Stimulated activated CD4-positive, alpha-beta T cell treated with anti-CD3 and anti-CD28 coated beads, Interleukin-1b, Interleukin-23, amount 100 ng/mL, for 4 hours (primary cell): ENCODE measurements around the gene CNTLN.
"Not testable (repeated sequence)": the region's sequence is repeated elsewhere in the genome, so short reads cannot be mapped to it uniquely, and the experiment has no call there.

Experiments used
- DNase-seq, 2 donors: peaks; one replicate each; pipeline ENCODE4 v3.0.0-alpha.2; 2020; ENCODE audit warnings: low read depth in 2 of 2

Gene CNTLN

GRCh38 chr9:17293685-17294084 lies 158.8 kb downstream of the CNTLN start:
- no peak for DNase-seq

DNA sequence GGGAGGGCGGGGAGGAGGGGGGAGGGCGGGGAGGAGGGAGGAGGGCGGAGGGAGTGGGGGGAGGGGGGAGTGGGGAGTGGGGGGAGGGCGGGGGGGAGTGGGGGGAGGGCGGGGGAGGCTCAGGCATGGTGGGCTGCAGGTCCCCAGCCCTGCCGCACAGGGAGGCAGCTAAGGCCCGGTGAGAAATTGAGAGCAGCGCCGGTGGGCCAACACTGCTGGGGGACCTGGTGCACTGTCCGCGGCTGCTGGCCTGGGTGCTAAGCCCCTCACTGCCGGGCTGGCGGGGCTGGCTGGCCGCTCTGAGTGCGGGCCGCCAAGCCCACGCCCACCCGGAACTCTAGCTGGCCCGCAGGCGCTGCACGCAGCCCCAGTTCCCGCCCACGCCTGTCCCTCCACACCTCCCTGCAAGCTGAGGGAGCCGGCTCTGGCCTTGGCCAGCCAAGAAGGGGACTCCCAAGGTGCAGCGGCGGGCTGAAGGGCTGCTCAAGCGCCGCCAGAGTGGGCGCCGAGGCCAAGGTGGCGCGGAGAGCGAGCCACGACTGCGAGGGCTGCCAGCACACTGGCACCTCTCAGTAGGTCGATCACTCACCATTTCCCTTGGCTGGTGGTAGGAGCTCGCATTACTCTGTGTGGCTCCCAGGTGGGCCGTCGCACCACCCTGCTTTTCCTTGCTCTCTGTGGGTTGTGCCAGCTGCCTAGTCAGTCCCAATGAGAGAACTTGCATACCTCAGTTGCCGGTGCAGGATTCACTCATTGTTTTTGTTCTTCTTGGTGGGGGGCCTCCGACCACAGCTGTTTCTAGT lies 160.2 kb downstream of the CNTLN start:
- no peak for DNase-seq

DNA sequence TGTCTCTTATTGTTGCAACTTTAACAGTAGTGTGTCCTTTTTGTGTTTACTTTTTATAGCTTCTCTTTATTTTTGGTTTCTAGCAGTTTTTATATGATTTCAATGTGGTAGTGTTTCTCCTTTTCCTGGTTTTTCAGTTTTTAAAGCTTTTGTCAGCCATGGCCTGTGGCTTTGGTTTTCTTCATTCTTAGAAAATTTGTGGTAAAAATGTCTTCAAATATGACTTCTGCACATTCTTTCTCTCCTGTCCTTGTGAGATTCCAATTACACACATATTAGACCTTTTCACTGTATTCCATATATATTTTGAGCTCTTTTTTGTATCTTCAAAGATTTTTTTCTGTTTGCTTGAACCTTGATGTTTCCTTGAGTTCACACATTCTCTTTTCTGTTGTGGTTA lies 180.5 kb downstream of the CNTLN start:
- DNase-seq, result no peak

GRCh38 chr9:17318821-17319320 lies 184.0 kb downstream of the CNTLN start:
- DNase-seq, result no peak

GRCh38 chr9:17319864-17320263 lies 185.0 kb downstream of the CNTLN start:
- DNase-seq, result no peak

GRCh38 chr9:17322882-17323864 lies 188.3 kb downstream of the CNTLN start:
- no peak for DNase-seq

DNA sequence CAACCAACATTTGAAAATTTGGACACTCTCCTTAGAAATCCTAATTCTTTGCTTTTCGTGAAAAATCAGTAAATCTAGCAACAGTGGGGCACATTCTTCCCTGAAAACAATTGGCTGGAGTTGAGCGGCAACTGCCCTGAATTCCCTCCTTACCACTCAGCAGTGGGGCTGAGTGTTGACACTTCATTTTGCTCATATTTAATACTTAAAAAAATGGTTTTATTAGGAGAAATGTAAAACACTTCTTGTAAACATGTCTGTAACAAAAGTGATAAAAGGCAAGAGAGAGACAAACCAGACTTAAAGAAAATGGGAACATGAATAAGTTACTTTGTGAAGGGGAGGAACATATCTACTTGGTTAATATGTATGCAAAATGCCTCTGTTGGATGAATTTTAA lies 193.5 kb downstream of the CNTLN start:
- no peak for DNase-seq

GRCh38 chr9:17330097-17330496 lies 195.3 kb downstream of the CNTLN start:
- DNase-seq, result no peak

DNA sequence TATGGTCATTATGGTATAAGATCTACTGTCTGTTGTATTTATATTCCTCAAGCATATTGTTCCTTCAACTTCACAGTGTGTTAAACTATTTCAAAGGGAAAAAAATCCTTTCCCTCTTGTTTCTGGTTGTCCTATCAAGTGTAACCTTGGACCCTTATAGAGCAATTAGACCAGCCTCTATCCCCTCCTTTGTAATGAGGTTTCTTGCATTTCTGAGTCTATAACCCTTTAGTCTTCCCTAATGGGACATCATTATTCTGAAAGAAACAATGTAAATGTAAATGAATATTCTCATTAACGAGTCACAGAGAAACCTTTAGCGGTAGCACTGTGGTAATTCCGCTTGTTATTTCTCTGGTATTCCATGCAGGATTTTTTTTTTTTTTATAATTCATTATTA lies 197.3 kb downstream of the CNTLN start:
- DNase-seq, result no peak

DNA sequence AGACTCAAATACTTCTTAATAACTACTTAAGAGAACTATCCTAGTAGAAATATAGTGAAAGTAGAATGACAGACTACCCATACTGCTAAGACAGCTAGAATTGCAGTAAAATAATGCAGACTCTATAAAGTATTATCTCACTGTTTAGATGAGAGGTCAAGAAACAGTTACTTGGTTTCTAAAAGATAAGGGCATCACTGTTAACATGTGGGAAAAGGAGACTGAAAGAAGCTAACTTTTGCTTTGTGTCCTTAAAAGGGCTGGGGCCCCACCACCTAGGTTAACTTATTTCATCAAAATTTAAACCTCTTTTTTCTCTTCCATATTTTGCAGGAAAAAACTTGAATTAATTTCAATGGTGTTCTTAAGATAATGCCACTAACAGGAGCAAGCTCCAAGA lies 204.3 kb downstream of the CNTLN start:
- no peak for DNase-seq

DNA sequence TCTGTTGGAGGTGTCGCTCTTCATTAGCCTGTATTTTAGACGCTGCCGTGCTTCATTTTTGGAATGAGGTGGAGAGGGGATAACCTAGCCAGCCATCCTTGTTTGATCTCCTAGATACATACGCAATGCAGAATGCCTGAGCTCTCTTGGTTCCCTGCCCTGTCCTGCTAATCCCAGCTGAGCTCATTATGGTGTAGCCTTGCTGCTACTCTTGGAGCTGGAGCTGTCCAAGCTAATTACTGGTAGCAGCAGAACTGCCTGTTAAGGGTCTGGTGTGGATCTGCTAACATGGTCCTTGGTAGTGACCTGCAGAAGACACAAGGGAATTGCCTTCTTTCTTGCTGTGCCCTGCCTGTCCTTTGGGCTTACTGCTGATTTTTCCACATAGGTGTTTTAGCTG lies 207.9 kb downstream of the CNTLN start:
- no peak for DNase-seq

DNA sequence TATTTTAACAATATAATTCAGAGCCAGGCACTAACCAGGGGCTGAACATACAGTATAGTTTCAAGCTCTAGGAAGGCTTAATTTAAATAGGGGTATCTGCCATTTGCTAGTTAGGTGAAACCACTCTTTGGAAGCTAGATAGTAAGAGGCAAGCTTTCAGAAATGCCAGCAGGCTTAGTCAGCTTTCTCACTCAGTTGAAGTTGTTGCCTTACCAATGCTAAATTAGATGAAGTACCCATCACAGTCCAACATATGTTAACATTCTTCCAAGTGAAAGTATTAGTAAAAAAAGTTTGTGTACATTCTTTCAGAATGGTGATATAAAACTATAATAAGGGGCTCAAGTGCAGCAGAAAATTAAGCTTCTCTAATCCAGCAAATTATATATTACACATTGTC lies 215.0 kb downstream of the CNTLN start:
- no peak for DNase-seq

DNA sequence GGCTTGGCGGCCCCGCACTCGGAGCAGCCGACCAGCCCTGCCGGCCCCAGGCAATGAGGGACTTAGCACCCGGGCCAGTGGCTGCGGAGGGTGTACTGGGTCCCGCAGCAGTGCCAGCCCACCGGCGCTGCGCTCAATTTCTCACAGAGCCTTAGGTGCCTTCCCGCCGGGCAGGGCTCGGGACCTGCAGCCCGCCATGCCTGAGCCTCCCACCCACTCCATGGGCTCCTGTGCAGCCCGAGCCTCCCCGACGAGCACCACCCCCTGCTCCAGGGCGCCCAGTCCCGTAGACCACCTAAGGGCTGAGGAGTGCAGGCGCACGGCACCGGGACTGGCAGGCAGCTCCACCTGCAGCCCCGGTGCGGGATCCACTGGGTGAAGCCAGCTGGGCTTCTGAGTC lies 219.2 kb downstream of the CNTLN start:
- not testable (repeated sequence) for DNase-seq

DNA sequence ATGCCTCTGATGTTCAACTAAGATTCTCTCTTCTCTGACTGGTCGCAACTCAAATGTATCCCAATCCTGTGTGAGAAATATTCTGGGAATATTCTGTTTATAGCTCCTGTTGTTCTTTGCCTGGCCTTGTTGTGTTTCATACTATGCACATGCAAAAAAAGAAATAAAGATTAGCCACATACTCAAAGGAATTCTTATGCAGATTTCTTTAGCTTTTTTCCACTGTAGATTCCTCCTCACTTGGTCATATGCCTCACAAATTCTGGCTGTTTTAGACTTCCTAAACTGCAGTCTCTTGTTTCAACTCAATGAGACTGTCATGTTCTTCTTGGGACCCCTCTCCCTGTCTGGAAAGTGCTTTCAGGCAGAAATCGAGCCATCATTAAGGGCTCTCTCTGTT lies 226.5 kb downstream of the CNTLN start:
- no peak for DNase-seq

GRCh38 chr9:17367035-17367434 lies 232.2 kb downstream of the CNTLN start:
- DNase-seq, result no peak

DNA sequence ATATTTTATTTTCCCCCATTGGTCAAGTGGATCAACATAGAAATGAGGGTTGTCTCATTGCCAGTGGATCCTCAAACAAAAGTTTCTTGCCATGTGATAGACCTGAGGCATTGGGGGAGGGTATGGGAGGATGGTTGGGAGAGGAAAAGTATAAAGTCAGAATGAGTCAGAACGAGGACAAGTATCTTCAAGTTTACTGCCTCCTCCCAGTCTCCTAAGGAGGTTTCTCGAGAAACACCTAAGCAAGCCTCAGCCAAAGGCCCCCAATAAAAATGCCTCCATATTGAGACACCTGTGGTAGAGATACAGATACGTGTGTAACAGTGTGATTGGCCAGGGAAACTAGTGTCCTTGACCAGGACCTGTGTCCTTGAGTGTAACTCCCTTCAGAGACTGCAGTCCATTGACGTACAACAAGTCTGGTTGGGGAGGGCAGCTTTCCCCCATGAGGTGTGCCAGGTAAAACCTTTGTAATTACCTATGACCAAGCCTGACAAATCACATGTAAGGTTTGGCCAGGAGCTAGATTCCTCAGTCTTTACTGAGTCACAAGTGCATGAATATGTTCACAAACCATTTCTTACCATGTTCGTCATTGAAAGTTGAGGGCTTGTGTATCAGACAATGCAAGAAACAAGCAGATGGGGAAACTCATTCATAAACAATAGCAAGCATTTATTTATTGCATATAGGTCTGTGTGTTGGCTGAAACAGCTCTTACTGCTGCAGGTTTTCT lies 245.5 kb downstream of the CNTLN start:
- DNase-seq, result no peak

DNA sequence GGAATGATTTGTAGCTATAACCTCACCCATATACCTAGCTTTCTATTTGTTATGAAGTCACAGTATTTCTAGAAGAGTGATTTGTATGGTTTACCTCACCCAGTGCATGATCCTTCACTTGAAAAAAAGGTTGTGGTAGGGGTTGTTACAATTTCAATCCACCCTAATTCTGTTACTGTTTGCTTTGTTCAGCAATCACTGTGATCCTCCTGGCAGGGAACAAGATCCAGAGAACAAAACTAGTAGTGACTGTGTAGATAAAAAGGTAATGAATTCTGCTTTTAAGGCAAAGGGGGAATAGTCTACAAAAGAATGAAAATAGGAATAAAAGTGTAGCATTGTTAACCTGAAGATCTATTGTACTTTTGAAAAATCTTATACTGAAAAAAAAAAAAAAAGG lies 252.7 kb downstream of the CNTLN start:
- no peak for DNase-seq

DNA sequence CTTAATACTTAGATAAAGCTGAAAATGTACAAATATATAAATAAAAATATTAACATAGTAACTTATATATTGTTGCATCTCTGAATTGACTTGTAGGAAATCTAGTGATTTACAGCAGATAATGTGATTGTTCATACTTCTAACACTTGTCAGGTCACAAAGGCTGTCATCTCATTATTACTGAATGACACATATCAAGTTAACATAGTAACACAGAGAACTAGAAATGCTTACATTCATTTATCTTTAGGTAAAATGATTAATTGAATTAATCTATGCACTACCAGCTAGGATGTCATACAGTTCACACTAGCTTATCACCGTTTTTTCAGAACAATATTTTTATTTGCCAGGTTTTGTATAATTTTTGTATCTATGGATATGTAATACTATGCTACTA lies 254.2 kb downstream of the CNTLN start:
- no peak for DNase-seq

GRCh38 chr9:17394881-17395510 lies 260.2 kb downstream of the CNTLN start:
- DNase-seq, result no peak

DNA sequence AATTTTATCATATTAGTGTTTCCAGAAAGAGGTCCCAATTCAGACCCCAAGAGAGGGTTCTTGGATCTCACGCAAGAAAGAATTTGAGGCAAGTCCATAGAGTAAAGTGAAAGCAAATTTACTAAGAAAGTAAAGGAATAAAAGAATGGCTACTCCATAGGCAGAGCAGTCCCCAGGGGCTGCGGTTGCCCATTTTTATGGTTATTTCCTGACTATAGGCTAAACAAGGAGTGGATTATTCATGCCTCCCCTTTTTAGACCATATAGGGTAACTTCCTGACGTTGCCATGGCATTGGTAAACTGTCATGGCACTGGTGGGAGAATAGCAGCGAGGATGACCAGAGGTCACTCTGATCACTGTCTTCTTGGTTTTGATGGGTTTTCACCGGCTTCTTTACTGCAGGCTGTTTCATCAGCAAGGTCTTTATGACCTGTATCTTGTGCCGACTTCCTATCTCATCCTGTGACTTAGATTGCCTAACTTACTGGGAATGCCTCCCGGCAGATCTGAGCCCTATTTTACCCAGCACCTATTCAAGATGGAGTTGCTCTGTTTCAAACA lies 262.4 kb downstream of the CNTLN start:
- DNase-seq, result not testable (repeated sequence)

DNA sequence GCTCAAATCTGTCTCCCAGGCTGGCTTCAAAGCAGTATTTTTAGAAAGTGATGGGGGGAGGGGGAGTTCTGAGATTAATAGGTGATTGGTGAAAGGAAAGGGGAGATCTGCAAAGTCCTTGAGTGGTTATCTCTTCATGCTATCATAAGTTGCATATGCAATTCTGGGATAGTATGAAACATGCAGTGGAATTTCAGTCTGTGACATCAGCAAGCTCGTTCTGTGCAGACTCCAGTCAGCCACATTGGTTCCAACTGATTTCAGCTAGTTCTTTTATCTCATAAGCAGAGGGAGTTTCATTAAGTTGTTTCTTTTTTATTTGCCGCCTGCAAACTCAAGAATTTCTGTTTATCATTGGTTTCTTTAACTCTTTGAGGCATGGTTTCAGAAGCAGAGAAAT lies 263.5 kb downstream of the CNTLN start:
- DNase-seq, result no peak
